Islet precursor cell (in vitro differentiated cells): ENCODE data around the gene IPO7.
"Not testable (repeated sequence)": the region's sequence is repeated elsewhere in the genome, so short reads cannot be mapped to it uniquely, and the experiment has no call there.

Source experiments
- DNase-seq: peaks from one replicate; pipeline ENCODE4 v3.0.0-alpha.2; 2018

The IPO7 gene

GRCh38 chr11:9384535-9385326, at the start of gene IPO7:
IPO7 (plus strand) TSS chr11:9384652; CDS start chr11:9384764, 112 bp downstream.
- DNase-seq = peak; percentile 95

GRCh38 chr11:9341638-9342178, 42.7 kb upstream of the IPO7 start:
- DNase-seq = no peak

- DNase-seq = no peak
These were observed 40.3 kb upstream of the IPO7 start for GRCh38 chr11:9344061-9344680.

- DNase-seq = peak; percentile 55
These were observed 37.4 kb upstream of the IPO7 start for GRCh38 chr11:9347100-9347499.

- not testable (repeated sequence) for DNase-seq
These were observed 36.7 kb upstream of the IPO7 start for GRCh38 chr11:9347779-9348178.

GRCh38 chr11:9351321-9351881, 33.1 kb upstream of the IPO7 start:
- DNase-seq = no peak

- DNase-seq = no peak
These were observed 27.4 kb upstream of the IPO7 start for GRCh38 chr11:9357041-9357440.

- not testable (repeated sequence) for DNase-seq
These were observed 23.4 kb upstream of the IPO7 start for GRCh38 chr11:9360862-9361622.

- DNase-seq = peak; percentile 74
These were observed 22.0 kb upstream of the IPO7 start for GRCh38 chr11:9362393-9362863.

- DNase-seq = peak; percentile 99
These were observed 20.2 kb upstream of the IPO7 start for GRCh38 chr11:9363954-9364912.

GRCh38 chr11:9367551-9367950, 16.9 kb upstream of the IPO7 start:
- DNase-seq = no peak

- DNase-seq = no peak
These were observed 7.4 kb upstream of the IPO7 start for GRCh38 chr11:9377036-9377435.

- DNase-seq = no peak
These were observed 5.4 kb upstream of the IPO7 start for GRCh38 chr11:9379041-9379440.

- DNase-seq = peak; percentile 57
These were observed 3.7 kb upstream of the IPO7 start for GRCh38 chr11:9380773-9381172.

GRCh38 chr11:9385327-9385899, 961 bp downstream of the IPO7 start:
- no peak for DNase-seq

- no peak for DNase-seq
These were observed 1.6 kb downstream of the IPO7 start for GRCh38 chr11:9386086-9386485.

- DNase-seq = no peak
These were observed 2.4 kb downstream of the IPO7 start for GRCh38 chr11:9386901-9387300.

GRCh38 chr11:9396310-9396709, 11.9 kb downstream of the IPO7 start:
- DNase-seq = no peak

GRCh38 chr11:9396752-9397151, 12.3 kb downstream of the IPO7 start:
- no peak for DNase-seq

GRCh38 chr11:9397746-9398680, 13.6 kb downstream of the IPO7 start:
- no peak for DNase-seq
